Mesenchymal stem cell (in vitro differentiated cells and primary cell): ENCODE results near the gene FAM170B.

Experiments used
- DNase-seq: peaks from one replicate; pipeline ENCODE4 v3.0.0-alpha.2; 2013
- H2AFZ ChIP-seq: one replicate; pipeline ENCODE4 v1.6.1; 2013; ENCODE audit warnings: low read depth, mild to moderate bottlenecking, control low read depth, inconsistent platforms, low read length, moderate library complexity
- H2AK5ac ChIP-seq: 2 replicates; pipeline ENCODE4 v1.6.1; 2013; ENCODE audit warnings: low read length, moderate library complexity, mild to moderate bottlenecking, inconsistent platforms; ENCODE audit not compliant: severe bottlenecking
- H2BK120ac ChIP-seq: one replicate; pipeline ENCODE4 v1.6.1; 2013; ENCODE audit warnings: low read depth, mild to moderate bottlenecking, inconsistent platforms, low read length, moderate library complexity
- H2BK12ac ChIP-seq, 2 experiments: one replicate each; pipeline ENCODE4 v1.6.1; 2013; ENCODE audit warnings: inconsistent platforms in 2 of 2, low read length in 2 of 2, mild to moderate bottlenecking in 2 of 2, moderate library complexity in 2 of 2, control low read depth in 1 of 2
- H2BK15ac ChIP-seq: one replicate; pipeline ENCODE4 v1.6.1; 2013; ENCODE audit warnings: mild to moderate bottlenecking, low read depth, inconsistent platforms; ENCODE audit not compliant: poor library complexity, severe bottlenecking
- H2BK5ac ChIP-seq: 2 replicates; pipeline ENCODE4 v1.6.1; 2013; ENCODE audit warnings: low read depth, mild to moderate bottlenecking, low read length, control low read depth, inconsistent platforms; ENCODE audit not compliant: poor library complexity, severe bottlenecking
- H3K14ac ChIP-seq, 2 experiments: one replicate each; pipeline ENCODE4 v1.6.1; 2013; ENCODE audit warnings: inconsistent platforms in 2 of 2, low read length in 2 of 2, control low read depth in 1 of 2, mild to moderate bottlenecking in 1 of 2, moderate library complexity in 1 of 2
- H3K18ac ChIP-seq, 2 experiments: one replicate each; pipeline ENCODE4 v1.6.1; 2013; ENCODE audit warnings: inconsistent platforms in 2 of 2, low read length in 2 of 2, control low read depth in 1 of 2, low read depth in 1 of 2, mild to moderate bottlenecking in 1 of 2
- H3K23ac ChIP-seq, 2 experiments: one replicate each; pipeline ENCODE4 v1.6.1; 2013; ENCODE audit warnings: inconsistent platforms in 2 of 2, low read length in 2 of 2, mild to moderate bottlenecking in 2 of 2, moderate library complexity in 2 of 2, control low read depth in 1 of 2
- H3K27ac ChIP-seq: 2 replicates; pipeline ENCODE4 v1.5.1; 2013; ENCODE audit warnings: mild to moderate bottlenecking, moderate library complexity, low read length, control low read depth, inconsistent platforms; ENCODE audit not compliant: poor library complexity, severe bottlenecking
- H3K27me3 ChIP-seq, 2 experiments: 2 replicates each; pipeline versions ENCODE4 v1.6.1 to v1.7.0; 2013; ENCODE audit warnings: low read length in 2 of 2, mild to moderate bottlenecking in 2 of 2, moderate library complexity in 2 of 2, control low read depth in 1 of 2, inconsistent platforms in 1 of 2; ENCODE audit not compliant: control insufficient read depth in 1 of 2, insufficient read depth in 1 of 2
- H3K36me3 ChIP-seq, 2 experiments: 2 replicates each; pipeline versions ENCODE4 v1.6.1 to v1.7.0; 2013; ENCODE audit warnings: low read length in 2 of 2, control low read depth in 1 of 2, inconsistent platforms in 1 of 2, low read depth in 1 of 2, mild to moderate bottlenecking in 1 of 2; ENCODE audit not compliant: insufficient read depth in 2 of 2, control insufficient read depth in 1 of 2
- H3K4ac ChIP-seq, 2 experiments: one replicate each; pipeline ENCODE4 v1.6.1; 2013; ENCODE audit warnings: inconsistent platforms in 2 of 2, low read length in 2 of 2, mild to moderate bottlenecking in 2 of 2, moderate library complexity in 2 of 2, control low read depth in 1 of 2, low read depth in 1 of 2
- H3K4me1 ChIP-seq: 2 replicates; pipeline ENCODE4 v1.6.1; 2013; ENCODE audit warnings: low read depth, low read length, control low read depth; ENCODE audit not compliant: control insufficient read depth, insufficient read depth
- H3K4me2 ChIP-seq: 2 replicates; pipeline ENCODE4 v1.6.1; 2013; ENCODE audit warnings: low read length, mild to moderate bottlenecking, inconsistent platforms; ENCODE audit not compliant: poor library complexity, severe bottlenecking
- H3K4me3 ChIP-seq, 2 experiments: 2 replicates each; pipeline versions ENCODE4 v1.5.1 to v1.7.0; 2013; ENCODE audit warnings: low read length in 2 of 2, mild to moderate bottlenecking in 2 of 2, control low read depth in 1 of 2, low read depth in 1 of 2; ENCODE audit not compliant: insufficient read depth in 1 of 2
- H3K79me1 ChIP-seq: replicated peaks from 2 replicates; pipeline ENCODE4 v1.6.1; 2013; ENCODE audit warnings: mild to moderate bottlenecking, control low read depth, low read length, inconsistent platforms; ENCODE audit not compliant: poor library complexity, severe bottlenecking
- H3K9ac ChIP-seq: 2 replicates; pipeline ENCODE4 v1.7.0; 2013; ENCODE audit warnings: mild to moderate bottlenecking, low read length, moderate library complexity
- H3K9me3 ChIP-seq: 2 replicates; pipeline ENCODE4 v1.7.0; 2013; ENCODE audit warnings: mild to moderate bottlenecking, low read length; ENCODE audit not compliant: control insufficient read depth
- H4K8ac ChIP-seq: one replicate; pipeline ENCODE4 v1.6.1; 2013; ENCODE audit warnings: inconsistent platforms, mild to moderate bottlenecking, low read length, moderate library complexity
- H4K91ac ChIP-seq: one replicate; pipeline ENCODE4 v1.6.1; 2013; ENCODE audit warnings: mild to moderate bottlenecking, low read length, inconsistent platforms
- WGBS: methylation state at CpG from one replicate; pipeline ENCODE4 v1.1.7; 2013; ENCODE audit warnings: mixed read lengths; 5-methylcytosine and 5-hydroxymethylcytosine counted together

FAM170B gene

DNA sequence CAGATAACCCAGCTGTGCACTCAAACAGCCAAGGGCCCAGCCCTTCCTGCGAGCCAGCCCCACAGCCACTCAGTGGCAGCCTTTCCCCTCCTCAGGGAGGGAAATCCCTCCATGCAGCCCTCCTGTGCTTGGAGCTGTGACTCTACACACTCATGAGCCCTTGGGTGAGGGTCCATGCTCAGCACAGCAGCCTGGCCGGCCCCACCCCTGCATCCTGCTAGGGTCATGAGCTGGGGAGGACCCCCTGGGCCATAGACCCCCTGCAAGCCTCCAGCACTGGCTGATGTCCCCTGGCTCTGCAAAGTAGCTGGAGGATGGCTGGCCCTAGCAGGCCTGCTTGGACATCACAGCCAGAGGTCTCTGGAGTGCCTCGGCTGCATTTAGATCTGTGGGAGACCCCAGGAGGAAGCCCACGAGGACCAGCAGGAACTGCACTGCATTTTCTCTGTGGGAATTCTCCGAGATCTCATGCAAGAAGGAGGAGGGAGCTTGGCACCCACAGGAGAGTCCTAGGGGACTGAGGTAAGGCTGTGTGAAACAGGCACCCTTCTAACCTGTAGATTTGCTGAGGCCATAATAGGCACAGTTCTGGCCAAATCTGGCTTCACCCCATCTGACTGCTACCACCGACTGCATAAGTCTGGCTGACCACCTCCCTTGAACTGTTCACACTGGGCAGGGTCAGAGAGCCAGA is 37.0 kb upstream of the FAM170B start:
- H2AFZ ChIP-seq, result no peak overlapping the region
- no peak overlapping the region for H3K27ac ChIP-seq
- no peak overlapping the region for H4K91ac ChIP-seq
- H3K18ac ChIP-seq, result no peak overlapping the region
- no peak overlapping the region for H2BK5ac ChIP-seq
- no peak overlapping the region for H3K4ac ChIP-seq
- no peak overlapping the region for H2AK5ac ChIP-seq
- H3K36me3 ChIP-seq, result no peaks in the 10 kb centered on the region
- H3K23ac ChIP-seq, result no peak overlapping the region
- no peaks in the 10 kb centered on the region for H3K79me1 ChIP-seq
- H2BK15ac ChIP-seq, result no peak overlapping the region
- no peak overlapping the region for H3K14ac ChIP-seq
- 75% methylated on average over 6 of the region's 6 CpGs for WGBS
- H3K9ac ChIP-seq, result no peak overlapping the region
- H3K4me2 ChIP-seq, result no peak overlapping the region
- H3K9me3 ChIP-seq, result no peaks in the 10 kb centered on the region
- peaks cover 0 to 16% of the 10 kb centered on the region in 2 experiments for H3K27me3 ChIP-seq
- H3K4me1 ChIP-seq, result no peaks in the 10 kb centered on the region
- no peak overlapping the region for H3K4me3 ChIP-seq
- no peak overlapping the region for H2BK120ac ChIP-seq
- no peak overlapping the region for H4K8ac ChIP-seq
- H2BK12ac ChIP-seq, result no peak overlapping the region
- DNase-seq, result no peak

DNA sequence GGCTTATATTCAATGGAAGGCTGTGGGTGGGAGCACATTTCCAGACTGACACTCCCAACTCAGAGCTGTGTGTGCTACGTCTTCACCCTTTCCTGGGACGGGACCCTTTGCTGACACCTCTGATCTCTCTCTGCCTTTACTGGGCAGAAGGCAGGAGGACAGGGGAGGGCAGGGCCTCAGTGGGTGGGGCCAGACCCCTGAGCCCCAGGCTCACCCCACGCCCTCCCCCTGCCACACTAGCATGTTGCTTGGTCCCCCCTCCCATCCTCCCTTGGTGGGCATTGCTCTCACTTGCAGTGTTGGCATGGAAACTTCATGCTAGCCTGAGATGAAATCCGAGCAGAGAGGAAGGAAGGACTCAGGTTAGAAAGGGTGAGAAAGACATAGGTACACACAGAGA is 36.0 kb upstream of the FAM170B start:
- Histone ChIP-seq H2BK5ac (no peak overlapping the region), H2BK120ac (no peak overlapping the region), H3K18ac (no peak overlapping the region), H3K9me3 (no peaks in the 10 kb centered on the region), H3K79me1 (no peaks in the 10 kb centered on the region), H3K36me3 (no peaks in the 10 kb centered on the region), H3K4me3 (no peak overlapping the region), H2BK15ac (no peak overlapping the region), H3K4me1 (no peaks in the 10 kb centered on the region), H2BK12ac (no peak overlapping the region), H2AFZ (no peak overlapping the region), H3K4ac (no peak overlapping the region), H3K14ac (no peak overlapping the region), H4K91ac (no peak overlapping the region), H3K23ac (no peak overlapping the region), H2AK5ac (no peak overlapping the region), H3K27me3 (peaks cover 0 to 16% of the 10 kb centered on the region in 2 experiments), H3K4me2 (no peak overlapping the region), H3K27ac (no peak overlapping the region), H3K9ac (no peak overlapping the region), H4K8ac (no peak overlapping the region)
- DNase-seq, result no peak
- WGBS, result 68% methylated on average over 3 of the region's 4 CpGs

GRCh38 chr10:49168831-49169500 is 35.1 kb upstream of the FAM170B start:
- 100% methylated on average over 2 of the region's 6 CpGs for WGBS
- H2BK5ac ChIP-seq, result no peak overlapping the region
- H3K27ac ChIP-seq, result no peak overlapping the region
- H3K79me1 ChIP-seq, result no peaks in the 10 kb centered on the region
- no peaks in the 10 kb centered on the region for H3K4me1 ChIP-seq
- no peaks in the 10 kb centered on the region for H3K9me3 ChIP-seq
- peaks cover 0 to 16% of the 10 kb centered on the region in 2 experiments for H3K27me3 ChIP-seq
- H3K18ac ChIP-seq, result no peak overlapping the region
- no peak overlapping the region for H2BK120ac ChIP-seq
- no peak overlapping the region for H2BK15ac ChIP-seq
- no peak overlapping the region for H3K9ac ChIP-seq
- no peak overlapping the region for H3K4me3 ChIP-seq
- H3K14ac ChIP-seq, result no peak overlapping the region
- no peak overlapping the region for H4K91ac ChIP-seq
- H3K36me3 ChIP-seq, result no peaks in the 10 kb centered on the region
- no peak overlapping the region for H3K23ac ChIP-seq
- no peak for DNase-seq
- H2BK12ac ChIP-seq, result no peak overlapping the region
- H2AFZ ChIP-seq, result no peak overlapping the region
- H3K4me2 ChIP-seq, result no peak overlapping the region
- no peak overlapping the region for H4K8ac ChIP-seq
- H2AK5ac ChIP-seq, result no peak overlapping the region
- H3K4ac ChIP-seq, result no peak overlapping the region

DNA sequence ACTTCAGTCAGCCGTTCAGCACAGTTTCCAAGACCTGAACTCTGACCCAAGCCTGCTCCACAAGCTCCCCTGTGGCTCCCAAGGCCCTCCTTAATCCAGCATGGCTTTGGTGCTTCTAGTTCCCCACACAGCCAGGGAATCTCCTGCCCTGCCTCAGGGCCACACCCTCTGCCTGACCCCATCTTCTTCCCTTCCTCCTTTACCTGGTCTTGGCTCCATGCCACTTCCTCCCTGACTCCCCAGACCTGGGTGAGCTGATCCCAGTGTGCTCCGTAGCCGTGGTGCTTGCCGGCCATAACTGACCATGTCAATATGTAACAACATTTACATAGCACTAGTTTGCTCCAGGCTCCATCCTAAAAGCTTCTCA is 34.3 kb upstream of the FAM170B start:
- H3K36me3 ChIP-seq, result no peaks in the 10 kb centered on the region
- WGBS, result 85% methylated on average over 4 of the region's 4 CpGs
- H3K9me3 ChIP-seq, result no peaks in the 10 kb centered on the region
- no peak overlapping the region for H2AK5ac ChIP-seq
- H3K18ac ChIP-seq, result no peak overlapping the region
- no peak overlapping the region for H3K14ac ChIP-seq
- H3K9ac ChIP-seq, result no peak overlapping the region
- H2BK15ac ChIP-seq, result no peak overlapping the region
- H3K23ac ChIP-seq, result no peak overlapping the region
- DNase-seq, result no peak
- no peak overlapping the region for H3K27ac ChIP-seq
- H2BK5ac ChIP-seq, result no peak overlapping the region
- no peak overlapping the region for H3K4me2 ChIP-seq
- H3K4me3 ChIP-seq, result no peak overlapping the region
- no peak overlapping the region for H2BK120ac ChIP-seq
- peaks cover 1% of the 10 kb centered on the region for H3K4me1 ChIP-seq
- H3K27me3 ChIP-seq, result peaks cover 0 to 13% of the 10 kb centered on the region in 2 experiments
- no peak overlapping the region for H3K4ac ChIP-seq
- H3K79me1 ChIP-seq, result no peaks in the 10 kb centered on the region
- H4K91ac ChIP-seq, result no peak overlapping the region
- no peak overlapping the region for H2BK12ac ChIP-seq
- no peak overlapping the region for H2AFZ ChIP-seq
- no peak overlapping the region for H4K8ac ChIP-seq
